ENCODE results near the gene TMEM263. TPM values are rescaled to one million over a fixed set of nuclear protein-coding genes. Genes with fewer than 3 reads are reported as not detected.

TMEM263 gene
- total RNA-seq, 6 experiments from 2014 or later = 23.9 to 40.9 (median 38.1) TPM

DNA sequence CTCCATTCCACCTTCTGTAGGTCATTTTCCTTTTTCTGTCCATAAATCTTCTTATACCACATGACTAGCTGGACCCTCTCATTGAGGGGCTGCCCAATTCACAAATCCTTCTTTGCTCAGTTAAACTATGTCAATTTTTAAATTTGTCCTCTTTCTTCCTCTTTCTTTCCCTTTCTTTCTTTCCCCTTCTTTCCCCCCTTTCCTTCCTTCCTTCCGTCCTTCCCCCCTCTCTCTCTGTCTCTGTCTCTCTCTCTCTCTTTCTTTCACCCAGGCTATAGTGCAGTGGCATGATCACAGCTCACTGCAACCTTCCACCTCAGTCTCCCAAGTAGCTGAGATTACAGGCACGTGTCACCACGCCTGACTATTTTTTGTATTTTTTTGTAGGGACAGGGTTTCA is 47.1 kb upstream of the TMEM263 start:
- ATAC-seq (no peak), DNase-seq (no peak)
- H3K27ac ChIP-seq = no peak overlapping the region
- 65% methylated on average over 3 of the region's 3 CpGs for WGBS (ENCODE audit: insufficient coverage, low coverage, low lambda C conversion rate, missing lambda C conversion rate)
- no peaks in the 10 kb centered on the region for H3K36me3 ChIP-seq
- TF ChIP-seq CTCF (IDR thresholded peaks at IDR 0.05) = no peak
- TF ChIP-seq POLR2A (IDR thresholded peaks at IDR 0.05) = no peak
- H3K4me3 ChIP-seq = no peak overlapping the region
- no peaks in the 10 kb centered on the region for H3K4me1 ChIP-seq
- H3K9me3 ChIP-seq = no peaks in the 10 kb centered on the region
- H3K27me3 ChIP-seq = no peaks in the 10 kb centered on the region
- intact Hi-C loops (cut with DNase I) = no loop called here

GRCh38 chr12:106910202-106910601 is 45.5 kb upstream of the TMEM263 start:
- H3K36me3 ChIP-seq = no peaks in the 10 kb centered on the region
- no peaks in the 10 kb centered on the region for H3K4me1 ChIP-seq
- TF ChIP-seq CTCF (IDR thresholded peaks at IDR 0.05) (no peak), POLR2A (IDR thresholded peaks at IDR 0.05) (no peak)
- H3K9me3 ChIP-seq = no peaks in the 10 kb centered on the region
- WGBS (ENCODE audit: insufficient coverage, low coverage, low lambda C conversion rate, missing lambda C conversion rate) = 75% methylated on average over 1 of the region's 1 CpG
- DNase-seq = no peak
- no peak overlapping the region for H3K27ac ChIP-seq
- no peaks in the 10 kb centered on the region for H3K27me3 ChIP-seq
- ATAC-seq = no peak
- intact Hi-C loops (cut with DNase I) = no loop called here
- H3K4me3 ChIP-seq = no peak overlapping the region

DNA sequence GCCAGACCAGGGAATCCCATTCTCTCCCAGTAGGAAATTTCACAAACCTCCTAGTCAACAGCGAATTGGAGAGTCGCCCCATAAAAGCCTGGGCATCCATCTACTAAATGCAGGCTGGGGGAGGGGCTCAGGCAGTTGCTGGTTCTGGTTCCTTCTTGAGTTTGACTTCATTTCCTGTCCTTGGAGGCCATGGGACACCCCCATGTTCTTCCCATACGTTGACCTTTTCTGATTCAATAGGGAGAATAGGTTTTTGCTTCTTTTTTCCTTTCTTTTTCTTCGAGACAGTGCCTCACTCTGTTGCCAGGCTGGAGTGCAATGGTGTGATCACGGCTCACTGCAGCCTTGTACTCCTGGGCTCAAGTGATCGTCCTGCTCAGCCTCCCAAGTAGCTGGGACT is 44.1 kb upstream of the TMEM263 start:
- ATAC-seq (no peak), DNase-seq (no peak)
- Histone ChIP-seq H3K4me3 (no peak overlapping the region), H3K36me3 (no peaks in the 10 kb centered on the region), H3K27ac (no peak overlapping the region), H3K27me3 (no peaks in the 10 kb centered on the region), H3K4me1 (no peaks in the 10 kb centered on the region), H3K9me3 (no peaks in the 10 kb centered on the region)
- TF ChIP-seq POLR2A (IDR thresholded peaks at IDR 0.05) (no peak), CTCF (IDR thresholded peaks at IDR 0.05) (no peak)
- intact Hi-C loops (cut with DNase I) = no loop called here
- 69% methylated on average over 5 of the region's 6 CpGs for WGBS (ENCODE audit: insufficient coverage, low coverage, low lambda C conversion rate, missing lambda C conversion rate)

- TF ChIP-seq CTCF (IDR thresholded peaks at IDR 0.05) = no peak
- no peak for TF ChIP-seq POLR2A (IDR thresholded peaks at IDR 0.05)
- Histone ChIP-seq H3K27ac (no peak overlapping the region), H3K4me1 (no peaks in the 10 kb centered on the region), H3K4me3 (no peak overlapping the region), H3K9me3 (no peaks in the 10 kb centered on the region), H3K27me3 (no peaks in the 10 kb centered on the region), H3K36me3 (no peaks in the 10 kb centered on the region)
- WGBS (ENCODE audit: insufficient coverage, low coverage, low lambda C conversion rate, missing lambda C conversion rate) = 85% methylated on average over 6 of the region's 10 CpGs
- DNase-seq (no peak), ATAC-seq (no peak)
- intact Hi-C loops (cut with DNase I) = no loop called here
Observed at GRCh38 chr12:106913456-106913855, 42.3 kb upstream of the TMEM263 start.

Measured in right lobe of liver (tissue), 6 donors.